GM21825 (cell line): ENCODE results near the gene SPATA32.
A peak's percentile ranks its signal among the peaks of the same experiment; 100 is the strongest.
"Not testable (repeated sequence)": the region's sequence is repeated elsewhere in the genome, so short reads cannot be mapped to it uniquely, and the experiment has no call there.

Experiments
- ATAC-seq: cut with Tn5 transposase; IDR thresholded peaks from one replicate; pipeline ENCODE4 v1.9.1; 2021; ENCODE audit warnings: mild to moderate bottlenecking, moderate library complexity; ENCODE audit not compliant: unreplicated experiment

Gene SPATA32

DNA sequence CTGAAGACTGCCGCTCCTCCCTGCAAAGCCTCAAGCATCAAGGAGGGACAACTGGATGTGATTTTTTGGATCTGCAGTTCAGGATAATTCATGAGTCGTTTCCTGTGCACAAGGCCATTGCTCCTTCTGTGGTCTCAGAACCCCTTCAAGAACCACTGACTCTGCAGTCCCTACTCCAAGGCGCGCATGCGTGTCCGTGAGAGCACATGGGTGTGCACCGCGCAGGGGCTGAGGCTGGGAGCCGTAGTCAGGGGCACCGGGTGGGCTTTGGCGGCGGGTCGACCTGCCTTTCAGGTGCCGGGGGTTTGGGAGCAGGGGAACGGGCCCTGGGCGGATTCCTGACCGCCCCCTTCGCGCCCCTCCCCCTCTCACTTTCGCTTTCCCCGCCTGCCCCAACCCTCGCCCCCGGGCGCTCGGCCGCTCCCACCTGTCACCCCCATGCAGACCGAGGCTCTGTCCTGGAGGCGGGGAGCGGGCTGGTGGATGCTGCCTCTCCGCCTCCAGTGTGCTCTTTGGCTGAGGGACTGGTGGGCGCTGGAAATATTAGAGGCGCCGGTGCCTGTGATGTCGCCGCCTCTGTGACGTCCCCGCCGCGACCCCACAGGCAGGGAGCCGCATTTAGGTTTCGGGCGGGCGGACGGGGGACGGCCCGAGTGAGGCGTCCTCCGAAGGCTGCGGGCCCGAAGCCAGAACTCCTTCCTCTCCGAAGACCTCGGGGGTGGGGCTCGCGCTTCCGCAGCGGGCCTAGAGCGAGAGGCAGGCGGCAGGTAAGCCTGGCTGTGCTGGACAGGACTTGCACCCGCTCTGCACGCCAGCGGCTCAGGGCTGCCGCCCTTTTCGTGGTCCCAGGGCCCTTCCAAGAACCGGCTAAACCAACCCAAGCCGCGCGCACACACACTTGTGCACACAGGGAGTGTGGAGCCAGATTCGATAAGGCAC is at the start of gene SPATA32:
TSS of gene SPATA32 (minus strand) at position 518 of the 939 bp plus-strand sequence. CDS start at position 440, 78 bp downstream.
- no peak for ATAC-seq

- no peak for ATAC-seq
Measured at GRCh38 chr17:45311401-45311759, 49.5 kb upstream of the SPATA32 start.

DNA sequence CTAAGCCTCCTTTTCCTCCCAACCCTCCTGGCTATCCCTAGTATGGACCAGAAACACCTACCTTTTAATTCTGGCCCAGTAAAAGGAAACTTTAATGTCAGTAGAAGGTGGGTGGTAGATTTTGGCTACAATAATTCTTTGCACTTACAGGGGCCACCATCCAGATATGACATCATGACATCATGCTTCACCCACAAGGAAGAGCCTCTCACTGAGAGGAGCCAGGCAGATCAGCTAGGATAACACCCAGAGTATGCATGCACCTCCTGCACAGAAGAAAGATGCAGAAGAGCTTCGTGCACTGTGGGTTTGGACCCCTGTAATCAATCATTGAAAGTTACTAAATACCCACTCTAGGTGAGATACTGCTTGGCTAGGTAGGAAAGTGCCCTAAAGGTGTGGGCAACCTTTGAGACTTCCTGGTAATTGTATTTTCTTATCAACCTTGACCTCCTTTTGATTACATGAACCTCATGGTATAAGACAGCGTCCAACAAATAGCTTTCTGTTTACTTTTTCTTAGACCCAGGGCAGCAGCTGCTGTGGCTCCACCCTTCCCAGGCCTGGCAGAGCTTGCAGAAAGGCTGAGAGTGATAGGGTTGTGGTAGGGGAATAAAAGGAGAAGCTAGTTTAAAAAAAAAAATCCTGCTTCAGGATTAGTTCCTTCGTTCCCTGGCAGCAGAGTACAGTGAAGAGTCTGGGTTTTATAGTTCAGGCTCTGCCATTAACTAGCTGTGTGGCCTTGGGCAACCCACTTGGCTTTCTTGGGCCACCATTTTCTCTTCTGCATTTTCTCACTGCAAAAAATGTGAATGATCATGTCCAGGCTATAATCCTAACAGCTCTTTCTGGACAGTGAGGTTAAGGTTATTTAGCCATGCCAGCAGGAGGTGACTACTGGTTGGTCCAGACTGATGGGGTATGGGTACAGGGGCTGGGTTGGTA is 48.8 kb upstream of the SPATA32 start:
- no peak for ATAC-seq

GRCh38 chr17:45309400-45309799 is 47.5 kb upstream of the SPATA32 start:
- ATAC-seq, result no peak

DNA sequence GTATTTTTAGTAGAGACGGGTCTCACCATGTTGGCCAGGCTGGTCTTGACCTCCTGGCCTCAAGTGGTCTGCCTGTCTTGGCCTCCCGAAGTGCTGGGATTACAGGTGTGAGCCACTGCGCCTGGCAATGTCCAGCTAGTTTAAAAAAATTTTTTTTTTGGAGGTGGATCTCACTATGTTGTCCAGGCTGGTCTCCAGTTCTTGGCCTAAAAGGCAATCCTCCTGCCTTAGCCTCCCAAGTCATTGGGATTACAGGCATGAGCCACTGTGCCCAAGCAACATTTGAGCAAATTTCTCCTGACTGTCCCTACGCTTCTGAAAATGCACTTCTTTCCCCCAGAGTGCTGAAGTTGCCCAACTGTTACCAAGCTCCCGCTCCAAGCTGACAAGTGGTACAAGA is 46.9 kb upstream of the SPATA32 start:
- ATAC-seq, result no peak

DNA sequence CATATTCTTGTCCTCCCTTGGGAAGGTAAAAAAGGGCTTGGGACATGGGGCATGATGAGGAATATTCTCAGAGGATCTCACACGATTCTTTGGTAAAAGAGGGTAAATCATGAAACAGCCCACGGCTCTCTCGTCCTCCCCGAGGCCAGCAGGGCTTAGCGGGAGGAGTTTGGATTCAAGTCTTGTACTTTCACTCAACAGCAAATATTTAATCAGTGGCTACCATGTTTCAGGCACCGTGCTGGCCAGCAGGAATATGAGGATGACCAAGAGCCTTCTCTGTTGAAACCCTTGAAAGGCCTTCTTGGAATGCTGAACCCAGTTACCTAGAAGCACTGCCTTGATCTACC is 46.1 kb upstream of the SPATA32 start:
- no peak for ATAC-seq

DNA sequence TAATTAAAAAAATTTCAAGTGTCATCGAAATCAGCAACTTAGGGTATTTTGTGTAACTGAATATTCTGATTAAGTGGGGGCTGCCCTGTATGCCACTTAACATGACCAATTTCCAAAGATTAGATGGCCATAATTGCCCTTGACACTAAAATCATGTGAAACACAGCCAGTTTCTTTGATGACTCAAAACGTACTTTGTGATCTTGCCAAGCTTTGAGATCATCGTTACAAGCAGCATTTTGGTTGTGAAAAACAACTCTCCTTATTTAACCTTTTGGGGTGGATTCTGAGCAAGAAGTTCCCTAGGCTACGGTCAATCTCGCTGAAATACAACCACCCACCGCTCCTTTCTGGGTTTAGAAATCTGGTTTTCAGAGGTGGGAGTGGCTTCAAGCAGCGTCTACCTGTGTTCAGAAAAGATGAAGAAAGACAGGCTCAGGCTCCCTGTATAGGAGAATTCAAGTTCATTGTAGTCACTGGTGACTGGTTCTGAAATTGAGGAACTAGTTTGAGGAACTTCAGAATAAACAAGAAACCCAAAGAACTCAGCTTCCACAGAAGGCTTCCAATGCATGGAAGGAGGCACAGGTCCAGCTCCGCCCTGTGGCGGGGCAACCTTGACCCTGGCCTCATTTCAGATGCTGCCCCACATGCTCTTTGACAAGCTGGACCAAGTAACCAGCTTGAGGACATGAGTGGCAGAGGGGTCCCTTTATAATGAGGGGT is 45.6 kb upstream of the SPATA32 start:
- no peak for ATAC-seq

- ATAC-seq, result no peak
Measured at GRCh38 chr17:45306623-45307022, 44.7 kb upstream of the SPATA32 start.

- ATAC-seq, result no peak
Measured at GRCh38 chr17:45306094-45306493, 44.2 kb upstream of the SPATA32 start.

DNA sequence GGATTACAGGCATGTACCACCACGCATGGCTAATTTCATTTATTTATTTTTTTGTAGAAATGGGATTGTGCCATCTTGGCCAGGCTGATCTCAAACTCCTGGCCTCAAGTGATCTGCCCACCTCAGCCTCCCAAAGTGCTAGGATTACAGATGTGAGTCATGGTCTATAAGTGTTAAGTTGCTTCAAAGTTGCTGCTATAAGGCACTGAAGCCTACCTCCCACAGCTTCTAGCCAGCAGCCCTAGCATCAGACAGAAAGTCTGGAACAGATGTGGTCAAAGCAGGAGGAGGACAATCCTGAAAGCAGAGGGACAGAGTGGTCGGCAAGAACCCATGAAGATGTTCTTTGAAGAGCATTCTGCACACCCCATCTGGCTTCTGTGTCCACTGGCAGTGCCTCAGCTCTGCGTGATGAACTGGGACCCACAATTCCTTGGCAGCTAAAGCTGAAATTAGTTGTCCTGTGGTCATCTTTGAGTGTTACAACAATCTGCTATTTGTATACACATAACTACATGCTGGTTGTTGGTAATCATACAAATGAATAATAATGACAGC is 43.7 kb upstream of the SPATA32 start:
- no peak for ATAC-seq

GRCh38 chr17:45302649-45303173 is 40.8 kb upstream of the SPATA32 start:
- peak; percentile 56 for ATAC-seq

GRCh38 chr17:45302220-45302619 is 40.3 kb upstream of the SPATA32 start:
- not testable (repeated sequence) for ATAC-seq

DNA sequence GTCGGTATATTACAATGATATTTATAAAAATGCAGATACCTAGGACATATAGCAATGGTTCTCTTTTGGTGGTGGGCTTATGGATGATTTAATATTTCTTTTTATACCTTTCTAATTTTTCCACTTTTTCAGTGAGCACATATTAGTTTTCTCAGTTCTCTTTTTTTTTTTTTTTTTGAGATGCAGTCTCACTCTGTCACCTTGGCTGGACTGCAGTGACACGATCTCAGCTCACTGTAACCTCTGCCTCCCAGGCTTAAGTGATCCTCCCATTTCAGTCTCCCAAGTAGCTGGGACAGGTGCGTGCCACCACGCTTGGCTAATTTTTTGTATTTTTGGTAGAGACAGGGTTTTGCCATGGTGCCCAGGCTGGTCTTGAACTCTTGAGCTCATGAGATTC is 39.8 kb upstream of the SPATA32 start:
- ATAC-seq, result no peak

- ATAC-seq, result no peak
Measured at GRCh38 chr17:45300060-45300751, 38.3 kb upstream of the SPATA32 start.

GRCh38 chr17:45299361-45299760 is 37.5 kb upstream of the SPATA32 start:
- ATAC-seq, result no peak

GRCh38 chr17:45298546-45299285 is 36.8 kb upstream of the SPATA32 start:
- no peak for ATAC-seq

GRCh38 chr17:45296833-45297124 is 34.9 kb upstream of the SPATA32 start:
- ATAC-seq, result no peak

DNA sequence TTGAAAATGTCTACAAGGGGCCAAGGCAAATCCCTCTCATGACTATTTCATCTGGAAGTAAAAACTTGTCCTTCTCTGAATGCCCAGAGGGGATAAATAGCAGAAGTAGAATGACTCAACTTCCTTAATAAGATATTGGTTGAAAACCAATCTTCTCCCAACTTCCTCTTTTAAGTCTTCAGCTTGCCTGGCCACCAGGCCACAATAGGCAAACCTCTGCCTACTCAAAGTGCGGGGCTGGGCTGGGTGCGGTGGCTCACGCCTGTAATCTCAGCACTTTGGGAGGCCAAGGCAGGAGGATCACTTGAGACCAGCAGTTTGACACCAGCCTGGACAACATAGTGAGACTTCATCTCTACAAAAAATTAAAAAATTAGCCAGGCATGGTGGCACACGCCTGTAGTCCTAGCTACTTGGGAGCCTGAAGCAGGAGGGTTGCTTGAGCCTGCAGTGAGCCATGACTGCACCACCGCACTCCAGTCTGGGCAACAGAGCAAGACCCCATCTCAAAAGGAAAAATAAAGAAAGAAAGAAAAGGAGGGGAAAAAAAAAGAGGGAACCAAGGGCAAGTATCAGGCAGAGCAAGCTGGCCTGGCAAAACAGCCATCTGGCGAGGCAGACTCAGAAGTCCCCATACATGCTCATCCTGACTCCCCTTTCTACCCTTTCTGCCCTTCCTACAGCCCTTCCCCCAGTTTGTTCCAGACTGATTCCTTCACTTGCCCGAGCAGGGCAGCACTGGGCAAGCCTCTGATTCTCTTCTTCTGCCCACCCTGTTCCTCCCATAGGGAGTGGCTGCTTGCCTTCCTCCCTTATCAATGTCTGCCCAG is 34.3 kb upstream of the SPATA32 start:
- peak; percentile 32 for ATAC-seq

DNA sequence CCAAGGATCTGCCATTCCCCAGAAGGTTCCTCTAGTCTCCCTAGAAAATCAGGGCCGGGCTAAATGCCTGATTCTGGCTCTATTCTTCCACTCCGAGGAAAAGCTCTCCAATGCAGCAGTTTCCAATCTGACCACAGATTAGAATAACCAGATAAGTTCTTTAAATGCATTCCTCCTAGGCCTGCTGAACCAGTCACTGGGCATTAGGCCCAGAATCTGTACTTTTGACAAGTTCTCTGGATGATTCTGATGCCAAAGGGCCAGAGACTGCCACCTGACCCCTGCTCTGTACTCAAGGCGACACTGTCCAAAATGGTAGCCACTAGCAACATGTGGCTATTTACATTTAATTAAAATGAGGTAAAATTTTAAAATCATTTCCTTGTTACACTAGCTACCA is 32.6 kb upstream of the SPATA32 start:
- no peak for ATAC-seq
